ENCODE measurements around the gene ACTL8. TPM values are rescaled to one million over a fixed set of nuclear protein-coding genes. Genes with fewer than 3 reads are reported as not detected.

ACTL8 gene, protein sequence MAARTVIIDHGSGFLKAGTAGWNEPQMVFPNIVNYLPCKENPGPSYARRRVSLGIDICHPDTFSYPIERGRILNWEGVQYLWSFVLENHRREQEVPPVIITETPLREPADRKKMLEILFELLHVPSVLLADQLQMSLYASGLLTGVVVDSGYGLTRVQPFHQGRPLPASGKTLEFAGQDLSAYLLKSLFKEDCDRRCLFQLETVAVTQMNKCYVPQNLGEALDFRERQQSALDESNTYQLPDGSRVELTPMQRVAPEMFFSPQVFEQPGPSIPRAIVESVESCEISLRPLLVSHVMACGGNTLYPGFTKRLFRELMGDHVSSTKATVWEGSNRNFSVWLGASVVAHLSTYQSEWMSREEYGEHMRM
- total RNA-seq (2022; extraction: Qiagen RNA extraction): 1.5 to 1.8 TPM (median 1.7 TPM) in 5 replicates

DNA sequence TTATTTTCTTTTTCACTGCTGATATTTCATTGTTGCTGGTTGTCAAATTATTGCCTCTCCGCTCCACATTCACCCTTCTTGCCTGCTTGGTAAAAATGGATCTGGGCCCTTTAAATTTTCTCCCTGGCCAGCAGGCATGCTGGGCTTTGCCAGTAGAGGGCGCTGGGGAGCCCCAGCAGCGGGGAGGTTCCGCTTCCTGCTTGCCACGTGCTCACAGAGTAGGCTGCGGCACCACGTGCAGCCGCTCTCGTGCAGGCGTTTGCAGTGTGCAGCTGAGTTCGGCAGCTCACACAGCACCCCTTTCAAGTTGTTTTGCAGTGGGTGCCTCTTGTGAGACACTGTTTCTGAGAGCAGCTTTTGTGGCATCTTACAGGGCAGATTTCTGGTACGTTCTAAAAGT is at the start of gene ACTL8:
Gene ACTL8, plus strand, starts transcription at position 214 of the 400 bp plus-strand sequence. CDS start 67,676 bp downstream, outside the sequence.

Other genes starting within 250 kb of the ACTL8 start
- 4.7 to 6.9 TPM (median 6.3 TPM) in 5 replicates for gene ARHGEF10L, start 215.6 kb upstream of the ACTL8 start, total RNA-seq (2022; extraction: Qiagen RNA extraction)